ENCODE measurements around the gene SGCD.

DNA sequence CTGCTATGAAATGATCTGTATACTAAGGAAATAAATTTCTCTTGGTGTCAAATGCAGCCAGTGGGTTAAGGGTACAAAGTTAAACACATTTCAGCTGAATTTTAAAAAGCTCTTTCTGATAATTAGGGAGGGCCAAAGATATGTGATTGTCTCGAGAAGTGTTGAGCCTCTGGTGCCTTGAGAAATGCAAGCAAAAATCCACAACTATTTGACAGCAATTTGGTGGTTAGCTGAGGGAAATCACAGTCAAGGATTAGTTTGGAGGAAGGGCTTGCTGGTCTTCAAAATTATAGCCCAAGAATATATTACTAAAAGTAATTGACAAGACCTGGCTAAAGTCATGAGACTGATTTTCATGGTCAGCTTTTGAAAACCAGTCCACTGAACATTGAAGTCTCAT lies 267.4 kb downstream of the SGCD start:
- TF ChIP-seq, protein P1, sequence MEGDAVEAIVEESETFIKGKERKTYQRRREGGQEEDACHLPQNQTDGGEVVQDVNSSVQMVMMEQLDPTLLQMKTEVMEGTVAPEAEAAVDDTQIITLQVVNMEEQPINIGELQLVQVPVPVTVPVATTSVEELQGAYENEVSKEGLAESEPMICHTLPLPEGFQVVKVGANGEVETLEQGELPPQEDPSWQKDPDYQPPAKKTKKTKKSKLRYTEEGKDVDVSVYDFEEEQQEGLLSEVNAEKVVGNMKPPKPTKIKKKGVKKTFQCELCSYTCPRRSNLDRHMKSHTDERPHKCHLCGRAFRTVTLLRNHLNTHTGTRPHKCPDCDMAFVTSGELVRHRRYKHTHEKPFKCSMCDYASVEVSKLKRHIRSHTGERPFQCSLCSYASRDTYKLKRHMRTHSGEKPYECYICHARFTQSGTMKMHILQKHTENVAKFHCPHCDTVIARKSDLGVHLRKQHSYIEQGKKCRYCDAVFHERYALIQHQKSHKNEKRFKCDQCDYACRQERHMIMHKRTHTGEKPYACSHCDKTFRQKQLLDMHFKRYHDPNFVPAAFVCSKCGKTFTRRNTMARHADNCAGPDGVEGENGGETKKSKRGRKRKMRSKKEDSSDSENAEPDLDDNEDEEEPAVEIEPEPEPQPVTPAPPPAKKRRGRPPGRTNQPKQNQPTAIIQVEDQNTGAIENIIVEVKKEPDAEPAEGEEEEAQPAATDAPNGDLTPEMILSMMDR (IDR thresholded peaks at IDR 0.05): no peak
- no peak for TF ChIP-seq POLR2AphosphoS5 (IDR thresholded peaks at IDR 0.05)
- TF ChIP-seq EP300 (IDR thresholded peaks at IDR 0.05): no peak
